ENCODE results near the gene SNCAIP.
A peak's percentile ranks its signal among the peaks of the same experiment; 100 is the strongest.

SNCAIP gene

DNA sequence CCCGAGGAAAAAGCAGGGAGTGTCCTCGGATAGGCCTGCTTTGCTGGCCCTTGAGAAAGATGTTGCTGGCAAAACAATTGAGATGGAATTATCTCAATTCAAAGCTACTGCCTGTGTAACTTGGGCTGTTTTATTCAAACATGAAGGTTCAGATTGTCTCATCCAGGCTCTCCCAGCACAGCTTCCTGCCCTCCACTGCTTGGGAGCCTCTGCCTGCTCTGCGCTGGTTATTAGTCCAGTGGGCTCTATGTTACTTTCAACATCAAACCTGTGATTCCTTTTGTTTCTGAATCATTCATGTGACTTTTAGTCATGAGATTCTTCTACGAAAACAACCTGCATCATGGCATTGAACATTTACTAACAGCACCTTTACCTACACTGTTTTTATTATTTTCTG lies 123.2 kb downstream of the SNCAIP start:
- in situ Hi-C loops (cut with HindIII; ENCODE audit: low pct_ligation_motif_present, low pct_unique_long_range_greater_than_20kb, low sequenced_read_pairs) = no loop called here
- DNase-seq = no peak

- in situ Hi-C loops (cut with HindIII; ENCODE audit: low pct_ligation_motif_present, low pct_unique_long_range_greater_than_20kb, low sequenced_read_pairs) = no loop called here
- DNase-seq = no peak
Measured at GRCh38 chr5:122435761-122436160, 123.7 kb downstream of the SNCAIP start.

DNA sequence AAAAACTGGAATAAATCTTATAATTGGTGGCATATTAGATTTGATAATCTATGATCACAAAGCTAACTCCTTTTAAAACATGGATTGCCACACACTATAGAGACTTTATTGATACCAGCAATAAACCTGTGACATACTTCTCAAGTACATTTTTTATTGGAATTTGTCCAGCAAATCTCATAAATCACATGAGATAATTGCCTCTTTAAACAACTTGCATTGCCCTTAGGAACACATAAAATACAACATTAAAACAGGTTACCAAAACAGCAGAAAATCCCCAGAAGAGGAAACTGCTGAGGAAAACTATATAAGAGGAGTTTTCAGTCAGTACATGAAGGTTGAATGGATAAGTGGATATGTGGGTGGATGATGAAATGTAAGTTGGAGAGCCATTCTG lies 124.6 kb downstream of the SNCAIP start:
- no peak for DNase-seq
- in situ Hi-C loops (cut with HindIII; ENCODE audit: low pct_ligation_motif_present, low pct_unique_long_range_greater_than_20kb, low sequenced_read_pairs) = no loop called here

- no peak for DNase-seq
- in situ Hi-C loops (cut with HindIII; ENCODE audit: low pct_ligation_motif_present, low pct_unique_long_range_greater_than_20kb, low sequenced_read_pairs) = no loop called here
Measured at GRCh38 chr5:122439645-122440044, 127.6 kb downstream of the SNCAIP start.

- in situ Hi-C loops (cut with HindIII; ENCODE audit: low pct_ligation_motif_present, low pct_unique_long_range_greater_than_20kb, low sequenced_read_pairs) = no loop called here
- no peak for DNase-seq
Measured at GRCh38 chr5:122442938-122443337, 130.9 kb downstream of the SNCAIP start.

GRCh38 chr5:122444411-122444810 lies 132.4 kb downstream of the SNCAIP start:
- DNase-seq = no peak
- in situ Hi-C loops (cut with HindIII; ENCODE audit: low pct_ligation_motif_present, low pct_unique_long_range_greater_than_20kb, low sequenced_read_pairs) = no loop called here

DNA sequence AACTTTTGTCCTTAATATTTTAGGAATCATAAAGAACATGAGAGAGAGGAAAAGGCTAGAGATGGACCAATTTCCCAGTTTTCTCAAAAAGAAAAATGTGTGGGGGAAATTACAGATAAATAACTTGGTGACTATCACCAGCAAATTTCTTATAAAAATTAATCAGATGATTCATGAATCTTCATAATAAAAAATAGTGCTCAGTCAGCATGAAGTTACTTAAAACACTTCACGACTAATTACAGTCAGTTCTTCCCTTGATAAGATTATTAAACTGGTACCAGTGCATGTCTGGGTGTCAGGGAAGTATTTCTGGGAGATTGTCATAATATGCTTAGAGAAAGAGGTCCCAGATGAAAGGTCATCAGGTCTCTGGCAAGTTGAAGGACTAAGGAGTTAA lies 133.0 kb downstream of the SNCAIP start:
- DNase-seq = no peak
- in situ Hi-C loops (cut with HindIII; ENCODE audit: low pct_ligation_motif_present, low pct_unique_long_range_greater_than_20kb, low sequenced_read_pairs) = no loop called here

- in situ Hi-C loops (cut with HindIII; ENCODE audit: low pct_ligation_motif_present, low pct_unique_long_range_greater_than_20kb, low sequenced_read_pairs) = no loop called here
- no peak for DNase-seq
Measured at GRCh38 chr5:122447072-122447471, 135.0 kb downstream of the SNCAIP start.

- no peak for DNase-seq
- in situ Hi-C loops (cut with HindIII; ENCODE audit: low pct_ligation_motif_present, low pct_unique_long_range_greater_than_20kb, low sequenced_read_pairs) = no loop called here
Measured at GRCh38 chr5:122447879-122448278, 135.8 kb downstream of the SNCAIP start.

- DNase-seq = no peak
- in situ Hi-C loops (cut with HindIII; ENCODE audit: low pct_ligation_motif_present, low pct_unique_long_range_greater_than_20kb, low sequenced_read_pairs) = no loop called here
Measured at GRCh38 chr5:122454541-122454940, 142.5 kb downstream of the SNCAIP start.

GRCh38 chr5:122455939-122456338 lies 143.9 kb downstream of the SNCAIP start:
- in situ Hi-C loops (cut with HindIII; ENCODE audit: low pct_ligation_motif_present, low pct_unique_long_range_greater_than_20kb, low sequenced_read_pairs) = no loop called here
- DNase-seq = no peak

DNA sequence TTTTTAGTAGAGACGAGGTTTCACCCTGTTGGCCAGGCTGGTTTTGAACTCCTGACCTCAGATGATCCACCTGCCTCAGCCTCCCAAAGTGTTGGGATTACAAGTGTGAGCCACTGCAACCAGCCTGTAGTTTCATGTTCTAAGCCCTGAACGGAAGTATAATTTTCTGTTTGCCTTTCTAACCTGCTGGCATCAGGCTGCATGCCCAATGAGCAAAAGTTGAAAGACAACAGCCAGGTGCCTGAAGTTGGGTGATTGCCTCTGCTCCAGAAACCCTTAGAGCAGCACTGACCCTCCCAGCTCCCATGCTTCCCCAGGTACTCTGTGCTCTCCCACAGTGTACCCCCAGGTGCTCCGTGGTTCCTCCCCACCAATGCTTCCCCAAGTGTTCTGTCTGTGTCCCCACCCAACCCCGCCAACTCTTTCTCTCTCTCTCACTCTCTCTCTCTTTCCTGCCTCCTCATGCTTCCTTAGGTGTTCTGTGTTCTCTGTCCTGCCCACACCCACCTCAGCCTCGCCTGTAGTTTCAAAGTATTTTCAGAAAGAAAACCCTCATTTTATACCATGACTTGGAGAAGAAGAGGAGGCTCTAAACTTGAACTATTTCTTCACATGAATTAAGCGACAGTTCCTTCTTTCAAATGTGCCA lies 145.3 kb downstream of the SNCAIP start:
- no peak for DNase-seq
- in situ Hi-C loops (cut with HindIII; ENCODE audit: low pct_ligation_motif_present, low pct_unique_long_range_greater_than_20kb, low sequenced_read_pairs) = no loop called here

GRCh38 chr5:122458278-122458872 lies 146.3 kb downstream of the SNCAIP start:
- in situ Hi-C loops (cut with HindIII; ENCODE audit: low pct_ligation_motif_present, low pct_unique_long_range_greater_than_20kb, low sequenced_read_pairs) = no loop called here
- peak; percentile 23 for DNase-seq

GRCh38 chr5:122462486-122462885 lies 150.4 kb downstream of the SNCAIP start:
- DNase-seq = no peak
- in situ Hi-C loops (cut with HindIII; ENCODE audit: low pct_ligation_motif_present, low pct_unique_long_range_greater_than_20kb, low sequenced_read_pairs) = no loop called here

DNA sequence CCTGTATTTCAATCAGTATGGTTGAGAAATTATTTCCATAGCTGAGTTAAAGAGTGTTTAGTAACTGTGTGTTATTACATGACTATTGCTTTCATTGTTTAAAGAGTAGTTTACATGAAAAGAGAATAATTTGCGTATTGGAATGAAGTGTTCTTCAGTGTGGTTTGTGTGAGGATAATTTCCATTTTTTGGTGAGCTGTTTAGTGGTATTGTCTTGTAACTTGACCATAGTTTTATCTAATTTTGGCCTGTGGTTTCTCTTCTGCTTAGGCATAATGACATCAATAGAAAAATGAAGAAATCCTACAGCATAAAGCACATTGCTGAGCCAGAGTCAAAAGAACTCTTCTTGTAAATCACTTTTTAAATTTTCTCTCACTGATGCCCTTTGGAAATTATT lies 151.2 kb downstream of the SNCAIP start:
- in situ Hi-C loops (cut with HindIII; ENCODE audit: low pct_ligation_motif_present, low pct_unique_long_range_greater_than_20kb, low sequenced_read_pairs) = no loop called here
- DNase-seq = no peak

DNA sequence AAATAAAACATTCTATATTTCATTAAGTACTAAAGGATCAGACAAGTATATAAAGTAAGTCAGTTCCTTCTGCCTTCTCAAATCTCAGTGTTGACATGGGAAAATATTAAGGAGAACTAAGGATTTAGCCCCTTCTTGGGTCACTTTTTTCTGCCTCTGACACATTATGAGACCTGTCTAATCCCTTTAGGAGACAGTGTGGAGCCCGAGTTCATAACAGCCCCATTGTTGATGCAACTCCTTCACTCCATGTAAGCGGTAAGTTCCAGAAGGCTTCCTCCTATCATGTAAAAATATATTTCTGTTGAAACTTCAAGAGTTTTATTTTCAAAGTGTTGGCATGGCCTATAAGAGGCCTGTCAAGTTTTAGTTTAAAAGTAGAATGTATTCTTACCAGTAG lies 152.2 kb downstream of the SNCAIP start:
- DNase-seq = no peak
- in situ Hi-C loops (cut with HindIII; ENCODE audit: low pct_ligation_motif_present, low pct_unique_long_range_greater_than_20kb, low sequenced_read_pairs) = no loop called here

DNA sequence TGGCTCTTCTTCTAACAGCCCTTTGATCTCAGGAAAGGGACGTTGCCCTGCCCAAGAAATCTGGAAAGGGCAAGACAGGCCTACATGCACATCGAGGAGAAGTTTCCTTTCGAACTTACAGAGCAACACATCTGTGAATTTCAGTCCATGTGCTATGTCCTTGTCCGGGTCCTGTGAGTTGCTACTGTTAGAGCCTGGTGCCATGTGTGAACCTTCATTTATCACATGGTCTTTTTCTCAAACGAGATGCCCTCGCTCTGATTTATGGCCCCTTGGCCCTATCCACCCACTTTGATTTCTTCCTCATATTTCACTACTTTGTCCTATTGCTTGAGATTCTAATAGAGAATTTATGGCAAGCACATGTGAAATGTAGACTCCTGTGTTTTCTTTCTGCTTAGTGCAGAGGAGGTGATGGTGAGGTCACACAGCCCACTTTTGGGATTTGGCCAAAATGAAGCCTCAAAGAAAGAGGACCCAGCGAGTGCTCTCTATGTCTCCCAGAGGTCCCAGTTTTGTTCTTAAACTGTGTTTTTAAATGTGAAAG lies 153.1 kb downstream of the SNCAIP start:
- DNase-seq = no peak
- in situ Hi-C loops (cut with HindIII; ENCODE audit: low pct_ligation_motif_present, low pct_unique_long_range_greater_than_20kb, low sequenced_read_pairs) = no loop called here

- DNase-seq = no peak
- in situ Hi-C loops (cut with HindIII; ENCODE audit: low pct_ligation_motif_present, low pct_unique_long_range_greater_than_20kb, low sequenced_read_pairs) = no loop called here
Measured at GRCh38 chr5:122465994-122466393, 154.0 kb downstream of the SNCAIP start.

- in situ Hi-C loops (cut with HindIII; ENCODE audit: low pct_ligation_motif_present, low pct_unique_long_range_greater_than_20kb, low sequenced_read_pairs) = no loop called here
- no peak for DNase-seq
Measured at GRCh38 chr5:122468351-122469116, 156.5 kb downstream of the SNCAIP start.
